Measurements from ENCODE around the gene ROBO3.

GRCh38 chr11:124823512-124824376 is 41.5 kb upstream of the ROBO3 start:
- TF ChIP-seq POLR2AphosphoS5 (IDR thresholded peaks at IDR 0.05; ENCODE audit: low read depth, low read length) (no peak), TAF1 (IDR thresholded peaks at IDR 0.05; ENCODE audit: borderline replicate concordance, insufficient read depth, low read length) (no peak), SIN3A (IDR thresholded peaks at IDR 0.05; ENCODE audit: borderline replicate concordance, insufficient read depth, low read length) (no peak), FOXP2 (optimal IDR thresholded peaks at IDR 0.05; ENCODE audit: borderline replicate concordance, extremely low read depth, extremely low read length, insufficient read depth) (no peak)
- TF ChIP-seq, protein P1, sequence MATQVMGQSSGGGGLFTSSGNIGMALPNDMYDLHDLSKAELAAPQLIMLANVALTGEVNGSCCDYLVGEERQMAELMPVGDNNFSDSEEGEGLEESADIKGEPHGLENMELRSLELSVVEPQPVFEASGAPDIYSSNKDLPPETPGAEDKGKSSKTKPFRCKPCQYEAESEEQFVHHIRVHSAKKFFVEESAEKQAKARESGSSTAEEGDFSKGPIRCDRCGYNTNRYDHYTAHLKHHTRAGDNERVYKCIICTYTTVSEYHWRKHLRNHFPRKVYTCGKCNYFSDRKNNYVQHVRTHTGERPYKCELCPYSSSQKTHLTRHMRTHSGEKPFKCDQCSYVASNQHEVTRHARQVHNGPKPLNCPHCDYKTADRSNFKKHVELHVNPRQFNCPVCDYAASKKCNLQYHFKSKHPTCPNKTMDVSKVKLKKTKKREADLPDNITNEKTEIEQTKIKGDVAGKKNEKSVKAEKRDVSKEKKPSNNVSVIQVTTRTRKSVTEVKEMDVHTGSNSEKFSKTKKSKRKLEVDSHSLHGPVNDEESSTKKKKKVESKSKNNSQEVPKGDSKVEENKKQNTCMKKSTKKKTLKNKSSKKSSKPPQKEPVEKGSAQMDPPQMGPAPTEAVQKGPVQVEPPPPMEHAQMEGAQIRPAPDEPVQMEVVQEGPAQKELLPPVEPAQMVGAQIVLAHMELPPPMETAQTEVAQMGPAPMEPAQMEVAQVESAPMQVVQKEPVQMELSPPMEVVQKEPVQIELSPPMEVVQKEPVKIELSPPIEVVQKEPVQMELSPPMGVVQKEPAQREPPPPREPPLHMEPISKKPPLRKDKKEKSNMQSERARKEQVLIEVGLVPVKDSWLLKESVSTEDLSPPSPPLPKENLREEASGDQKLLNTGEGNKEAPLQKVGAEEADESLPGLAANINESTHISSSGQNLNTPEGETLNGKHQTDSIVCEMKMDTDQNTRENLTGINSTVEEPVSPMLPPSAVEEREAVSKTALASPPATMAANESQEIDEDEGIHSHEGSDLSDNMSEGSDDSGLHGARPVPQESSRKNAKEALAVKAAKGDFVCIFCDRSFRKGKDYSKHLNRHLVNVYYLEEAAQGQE (IDR thresholded peaks at IDR 0.05; ENCODE audit: insufficient read depth in 1 of 2, low read depth in 2 of 2, low read length in 2 of 2) = no peak
